Fibroblast of villous mesenchyme (primary cell): ENCODE data around the gene KCNIP1. TPM values are rescaled to one million over a fixed set of nuclear protein-coding genes. Genes with fewer than 3 reads are reported as not detected.

ENCODE experiments used
- DNase-seq: peaks from one replicate; pipeline ENCODE4 v3.0.0-alpha.2; 2010; ENCODE audit warnings: low read depth
- H3K4me3 ChIP-seq: 2 replicates; pipeline ENCODE4 v1.5.1; 2011; ENCODE audit warnings: low read depth, mild to moderate bottlenecking, low read length
- CTCF ChIP-seq: IDR thresholded peaks from 2 replicates; pipeline ENCODE4 v1.5.1; 2012; ENCODE audit warnings: low read depth, mild to moderate bottlenecking, low read length; ENCODE audit not compliant: insufficient read depth
- total RNA-seq: library from RNA; depleted of rRNA; stranded (reverse); fragments of >200 nt; gene quantifications from 2 replicates; pipeline ENCODE4 v1.2.3, GENCODE V29; 2012

The KCNIP1 gene
- total RNA-seq, 1 donor: not detected

DNA sequence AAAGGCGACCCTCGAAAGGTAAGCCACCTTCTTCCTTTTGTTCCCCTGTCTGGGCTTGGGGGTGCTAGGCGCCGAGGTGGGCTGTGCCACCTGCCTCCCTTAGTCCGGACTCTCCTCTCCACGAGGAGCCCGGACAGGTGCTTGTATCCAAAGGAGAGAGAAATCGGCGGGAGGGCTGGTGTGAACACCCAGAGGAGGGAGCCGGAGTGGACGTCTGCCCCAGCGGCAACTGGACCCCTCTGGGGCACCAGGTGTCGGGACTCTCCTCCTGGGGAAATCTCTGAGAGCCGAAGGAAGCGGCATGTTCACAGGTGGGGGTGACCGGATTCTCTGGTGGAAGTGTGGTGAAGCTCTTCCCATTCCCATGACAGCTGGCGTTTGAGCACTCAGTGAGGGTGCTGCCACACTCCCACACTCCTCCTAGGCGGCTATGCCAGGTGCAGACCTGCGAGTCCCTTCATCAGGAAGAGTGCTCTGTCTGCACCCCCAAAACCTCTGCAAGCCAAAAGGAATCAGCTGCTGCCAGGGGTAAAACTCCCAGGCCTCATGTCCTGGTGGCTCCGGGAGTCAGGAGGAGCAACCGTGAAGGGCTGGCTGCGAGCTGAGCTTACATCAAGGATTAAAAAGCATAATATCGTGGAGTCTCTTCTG is 921 bp downstream of the KCNIP1 start:
- H3K4me3 ChIP-seq: no peak overlapping the region
- TF ChIP-seq CTCF: no peak
- DNase-seq: no peak

DNA sequence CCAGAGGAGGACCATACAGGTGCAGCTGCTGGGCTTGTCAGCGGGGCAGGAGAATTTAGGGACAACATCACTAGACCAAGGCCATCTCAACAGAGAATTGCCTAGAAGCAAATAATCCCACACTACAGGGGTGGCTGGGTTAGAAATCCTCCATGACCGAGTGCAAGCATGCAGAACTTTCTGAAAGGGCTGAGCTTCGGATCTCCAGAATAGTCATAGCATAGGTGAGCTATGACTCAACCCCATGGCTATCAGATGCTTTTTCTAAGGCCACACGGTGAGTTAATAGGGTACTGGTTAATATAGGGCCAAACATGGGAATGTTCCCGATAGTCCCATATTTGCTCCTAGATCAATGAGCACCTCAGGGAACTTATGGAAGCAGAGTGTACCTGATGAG is 4.2 kb downstream of the KCNIP1 start:
- no peak for DNase-seq
- TF ChIP-seq CTCF: no peak
- no peak overlapping the region for H3K4me3 ChIP-seq

DNA sequence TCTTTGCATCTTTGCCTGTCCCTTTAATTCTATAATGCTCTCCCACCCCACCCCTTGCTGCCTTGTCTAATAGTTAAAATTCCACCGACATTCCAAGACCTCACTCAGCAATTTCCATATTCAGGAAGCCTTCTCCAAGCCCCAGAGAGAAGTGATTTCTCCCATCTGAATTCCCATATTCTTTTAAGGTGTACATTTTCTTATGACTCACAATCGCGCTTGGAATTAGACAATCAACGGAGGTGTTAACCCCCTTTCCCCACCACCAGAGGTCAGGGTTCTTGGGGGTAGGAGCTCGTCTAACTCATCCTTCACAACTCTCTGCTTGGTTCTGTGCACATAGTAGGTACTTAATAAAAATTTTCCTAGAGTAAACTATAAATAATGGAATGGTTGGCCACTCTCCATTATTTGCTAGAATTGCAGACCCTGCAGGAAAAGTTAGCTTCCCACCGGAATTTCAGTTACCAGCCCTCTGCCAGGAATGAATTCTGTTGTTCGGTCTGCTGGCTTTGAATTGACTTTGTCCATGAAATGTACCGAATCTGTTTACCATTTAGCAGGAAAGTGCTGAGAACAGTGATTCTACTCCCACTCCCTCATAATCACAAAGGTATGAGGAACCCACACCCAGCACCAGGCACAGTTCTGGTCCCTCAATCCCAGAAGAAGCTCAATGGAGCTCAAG is 5.0 kb downstream of the KCNIP1 start:
- no peak for TF ChIP-seq CTCF
- H3K4me3 ChIP-seq: no peak overlapping the region
- DNase-seq: no peak

- TF ChIP-seq CTCF: no peak
- no peak for DNase-seq
- no peak overlapping the region for H3K4me3 ChIP-seq
These were observed 5.5 kb downstream of the KCNIP1 start for GRCh38 chr5:170509348-170509660.

DNA sequence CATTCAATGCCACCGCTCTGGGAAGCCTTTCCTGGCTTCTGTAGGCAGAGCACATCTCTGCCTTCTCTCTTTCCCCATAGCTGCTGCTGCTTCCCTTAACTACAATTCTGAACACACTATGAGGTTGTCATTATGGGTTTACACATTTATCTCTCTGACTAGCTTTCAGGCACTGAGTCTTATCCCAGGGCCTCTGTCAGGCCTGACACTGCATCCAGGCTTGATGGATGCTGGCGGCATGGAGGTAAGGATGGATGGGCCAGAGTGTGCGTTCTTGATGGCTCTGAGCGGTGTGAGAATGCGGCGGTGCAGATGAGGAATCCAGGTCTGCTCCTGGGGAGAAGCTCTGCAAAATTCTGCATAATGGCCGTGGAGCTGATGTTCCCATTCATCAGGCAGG is 6.3 kb downstream of the KCNIP1 start:
- no peak for DNase-seq
- TF ChIP-seq CTCF: no peak
- H3K4me3 ChIP-seq: no peak overlapping the region

DNA sequence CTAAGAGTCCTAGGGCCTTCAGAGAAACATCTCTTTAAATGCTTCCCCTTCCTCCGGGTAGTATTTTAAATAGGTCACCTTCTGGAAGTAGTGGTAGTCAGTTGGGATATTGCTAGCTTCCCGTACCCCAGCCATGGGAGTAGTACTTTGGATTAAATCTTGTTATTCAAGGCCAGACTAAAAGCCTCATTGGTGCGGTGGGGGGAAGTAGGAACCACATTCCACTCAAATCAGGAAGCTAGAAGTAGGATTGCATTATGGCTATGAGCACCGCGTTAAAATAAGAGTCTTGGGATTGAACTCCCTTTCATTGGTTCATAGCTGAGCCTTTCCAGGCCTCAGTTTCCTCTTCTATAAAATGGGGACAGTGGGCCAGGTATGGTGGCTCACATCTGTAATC is 6.7 kb downstream of the KCNIP1 start:
- TF ChIP-seq CTCF: no peak
- DNase-seq: no peak
- no peak overlapping the region for H3K4me3 ChIP-seq
